ENCODE results near the gene ZNHIT3. TPM values are rescaled to one million over a fixed set of nuclear protein-coding genes. Genes with fewer than 3 reads are reported as not detected.
"Not testable (repeated sequence)": the region's sequence is repeated elsewhere in the genome, so short reads cannot be mapped to it uniquely, and the experiment has no call there.

The ZNHIT3 gene
- total and polyA plus RNA-seq, 2 experiments from 2014 or later: 50.5 to 128 TPM

DNA sequence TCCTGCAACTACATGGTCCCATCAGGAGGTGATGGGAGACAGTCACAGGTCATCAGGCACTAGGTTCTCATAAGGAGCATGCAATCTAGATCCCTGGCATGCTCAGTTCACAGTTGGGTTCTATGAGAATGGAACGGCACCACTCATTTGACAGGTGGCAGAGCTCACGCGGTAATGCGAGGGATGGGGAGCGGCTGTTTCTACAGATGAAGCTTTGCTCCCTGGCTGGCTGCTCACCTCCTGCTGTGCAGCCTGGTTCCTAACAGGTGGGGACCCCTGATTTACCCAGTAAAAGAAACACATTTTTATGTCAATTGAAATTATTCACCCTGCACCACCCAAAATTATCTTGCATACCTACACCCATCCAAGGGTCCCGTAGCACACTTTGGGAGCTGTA lies 42.7 kb upstream of the ZNHIT3 start (continued):
- TF ChIP-seq, protein P1, sequence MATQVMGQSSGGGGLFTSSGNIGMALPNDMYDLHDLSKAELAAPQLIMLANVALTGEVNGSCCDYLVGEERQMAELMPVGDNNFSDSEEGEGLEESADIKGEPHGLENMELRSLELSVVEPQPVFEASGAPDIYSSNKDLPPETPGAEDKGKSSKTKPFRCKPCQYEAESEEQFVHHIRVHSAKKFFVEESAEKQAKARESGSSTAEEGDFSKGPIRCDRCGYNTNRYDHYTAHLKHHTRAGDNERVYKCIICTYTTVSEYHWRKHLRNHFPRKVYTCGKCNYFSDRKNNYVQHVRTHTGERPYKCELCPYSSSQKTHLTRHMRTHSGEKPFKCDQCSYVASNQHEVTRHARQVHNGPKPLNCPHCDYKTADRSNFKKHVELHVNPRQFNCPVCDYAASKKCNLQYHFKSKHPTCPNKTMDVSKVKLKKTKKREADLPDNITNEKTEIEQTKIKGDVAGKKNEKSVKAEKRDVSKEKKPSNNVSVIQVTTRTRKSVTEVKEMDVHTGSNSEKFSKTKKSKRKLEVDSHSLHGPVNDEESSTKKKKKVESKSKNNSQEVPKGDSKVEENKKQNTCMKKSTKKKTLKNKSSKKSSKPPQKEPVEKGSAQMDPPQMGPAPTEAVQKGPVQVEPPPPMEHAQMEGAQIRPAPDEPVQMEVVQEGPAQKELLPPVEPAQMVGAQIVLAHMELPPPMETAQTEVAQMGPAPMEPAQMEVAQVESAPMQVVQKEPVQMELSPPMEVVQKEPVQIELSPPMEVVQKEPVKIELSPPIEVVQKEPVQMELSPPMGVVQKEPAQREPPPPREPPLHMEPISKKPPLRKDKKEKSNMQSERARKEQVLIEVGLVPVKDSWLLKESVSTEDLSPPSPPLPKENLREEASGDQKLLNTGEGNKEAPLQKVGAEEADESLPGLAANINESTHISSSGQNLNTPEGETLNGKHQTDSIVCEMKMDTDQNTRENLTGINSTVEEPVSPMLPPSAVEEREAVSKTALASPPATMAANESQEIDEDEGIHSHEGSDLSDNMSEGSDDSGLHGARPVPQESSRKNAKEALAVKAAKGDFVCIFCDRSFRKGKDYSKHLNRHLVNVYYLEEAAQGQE (IDR thresholded peaks at IDR 0.05; ENCODE audit: unreplicated experiment): no peak
- TF ChIP-seq CREB1 (CRISPR knock-in tag; IDR thresholded peaks at IDR 0.05; ENCODE audit: low read depth) (no peak), EZH2phosphoT487 (IDR thresholded peaks at IDR 0.05; ENCODE audit: unreplicated experiment) (no peak), POLR2AphosphoS5 (IDR thresholded peaks at IDR 0.05; ENCODE audit: low read depth) (no peak), ETS1 (IDR thresholded peaks at IDR 0.05) (no peak)

DNA sequence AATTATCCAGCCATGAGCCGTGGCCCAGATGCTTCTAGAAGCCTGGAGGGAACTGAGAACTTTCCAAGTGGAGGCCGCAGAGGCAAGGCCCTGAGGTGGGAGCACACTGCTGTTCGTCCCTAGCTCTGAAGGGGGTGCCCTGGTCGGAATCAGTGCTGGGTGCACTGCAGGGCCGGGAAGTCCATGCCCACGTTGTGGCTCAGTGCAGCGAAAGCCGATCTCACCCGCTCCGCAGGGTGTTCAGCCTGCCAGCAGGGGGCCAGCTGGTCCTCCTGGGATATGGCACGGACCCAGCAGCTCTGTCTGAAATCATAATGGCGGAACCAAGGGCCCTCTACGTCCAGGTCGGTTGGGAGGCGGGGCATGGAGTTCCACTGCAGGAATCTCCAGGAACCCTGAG lies 36.5 kb upstream of the ZNHIT3 start:
- not testable (repeated sequence) for H3K27ac Mint-ChIP-seq; H3K36me3 ChIP-seq (ENCODE audit: insufficient read depth); ATAC-seq; H3K9me3 Mint-ChIP-seq; H3K79me2 ChIP-seq (replicated peaks; ENCODE audit: insufficient read depth); H3K9me2 ChIP-seq (ENCODE audit: insufficient read depth); H3K27me3 Mint-ChIP-seq (ENCODE audit: insufficient read depth, low read depth, poor library complexity); H3K4me1 ChIP-seq (ENCODE audit: insufficient read depth); H3F3A ChIP-seq (replicated peaks; ENCODE audit: low read depth); H2AFZ ChIP-seq; H3K4me2 ChIP-seq; H3K4me3 Mint-ChIP-seq; H3K27ac ChIP-seq (ENCODE audit: low read depth); DNase-seq (ENCODE audit: low spot score); H3K27me3 ChIP-seq (ENCODE audit: insufficient read depth); H3K4me1 Mint-ChIP-seq; H3K36me3 Mint-ChIP-seq (ENCODE audit: low read depth); H4K20me1 ChIP-seq (replicated peaks; ENCODE audit: insufficient read depth); H3K4me3 ChIP-seq

GRCh38 chr17:36452888-36453287 lies 33.6 kb upstream of the ZNHIT3 start:
- not testable (repeated sequence) for H3K27me3 ChIP-seq (ENCODE audit: insufficient read depth); H3K4me3 Mint-ChIP-seq; H3K36me3 Mint-ChIP-seq (ENCODE audit: low read depth); ATAC-seq; H3F3A ChIP-seq (replicated peaks; ENCODE audit: low read depth); H3K27ac Mint-ChIP-seq; H3K4me1 ChIP-seq (ENCODE audit: insufficient read depth); H4K20me1 ChIP-seq (replicated peaks; ENCODE audit: insufficient read depth); H3K36me3 ChIP-seq (ENCODE audit: insufficient read depth); H3K27ac ChIP-seq (ENCODE audit: low read depth); H3K4me2 ChIP-seq; H3K9me2 ChIP-seq (ENCODE audit: insufficient read depth); H3K4me3 ChIP-seq; DNase-seq (ENCODE audit: low spot score); H3K27me3 Mint-ChIP-seq (ENCODE audit: insufficient read depth, low read depth, poor library complexity); H3K79me2 ChIP-seq (replicated peaks; ENCODE audit: insufficient read depth); H3K4me1 Mint-ChIP-seq; H2AFZ ChIP-seq; H3K9me3 Mint-ChIP-seq

DNA sequence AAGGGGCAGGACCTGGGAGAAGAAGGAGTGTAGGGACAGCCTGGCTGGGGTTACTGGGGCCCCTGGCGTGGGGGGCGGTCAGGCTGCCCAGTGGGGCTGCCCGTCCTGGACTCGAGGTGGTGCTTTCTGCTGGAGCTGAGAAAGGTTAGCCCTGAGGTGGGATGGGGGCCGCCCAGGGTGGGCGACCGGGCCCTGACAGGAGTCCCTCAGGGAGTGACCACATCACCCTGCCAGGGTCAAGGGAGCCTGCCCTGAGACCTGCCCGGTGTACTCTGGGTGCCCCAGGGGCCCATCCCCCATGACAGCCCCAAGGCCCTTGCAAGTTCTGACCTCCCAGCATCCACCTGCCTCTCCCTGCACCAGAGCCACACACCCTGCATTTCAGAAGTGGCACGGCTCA lies 28.8 kb upstream of the ZNHIT3 start:
- H3K9me3 Mint-ChIP-seq; H2AFZ ChIP-seq; DNase-seq (ENCODE audit: low spot score); H3F3A ChIP-seq (replicated peaks; ENCODE audit: low read depth); H3K4me1 Mint-ChIP-seq; H3K36me3 Mint-ChIP-seq (ENCODE audit: low read depth); H3K4me3 ChIP-seq; H3K9me2 ChIP-seq (ENCODE audit: insufficient read depth); ATAC-seq; H3K4me3 Mint-ChIP-seq; H3K36me3 ChIP-seq (ENCODE audit: insufficient read depth); H3K27me3 ChIP-seq (ENCODE audit: insufficient read depth); H4K20me1 ChIP-seq (replicated peaks; ENCODE audit: insufficient read depth); H3K27me3 Mint-ChIP-seq (ENCODE audit: insufficient read depth, low read depth, poor library complexity); H3K79me2 ChIP-seq (replicated peaks; ENCODE audit: insufficient read depth); H3K4me1 ChIP-seq (ENCODE audit: insufficient read depth); H3K27ac Mint-ChIP-seq; H3K4me2 ChIP-seq; H3K27ac ChIP-seq (ENCODE audit: low read depth): not testable (repeated sequence)
